Measurements from ENCODE around the gene NRCAM.

NRCAM gene

DNA sequence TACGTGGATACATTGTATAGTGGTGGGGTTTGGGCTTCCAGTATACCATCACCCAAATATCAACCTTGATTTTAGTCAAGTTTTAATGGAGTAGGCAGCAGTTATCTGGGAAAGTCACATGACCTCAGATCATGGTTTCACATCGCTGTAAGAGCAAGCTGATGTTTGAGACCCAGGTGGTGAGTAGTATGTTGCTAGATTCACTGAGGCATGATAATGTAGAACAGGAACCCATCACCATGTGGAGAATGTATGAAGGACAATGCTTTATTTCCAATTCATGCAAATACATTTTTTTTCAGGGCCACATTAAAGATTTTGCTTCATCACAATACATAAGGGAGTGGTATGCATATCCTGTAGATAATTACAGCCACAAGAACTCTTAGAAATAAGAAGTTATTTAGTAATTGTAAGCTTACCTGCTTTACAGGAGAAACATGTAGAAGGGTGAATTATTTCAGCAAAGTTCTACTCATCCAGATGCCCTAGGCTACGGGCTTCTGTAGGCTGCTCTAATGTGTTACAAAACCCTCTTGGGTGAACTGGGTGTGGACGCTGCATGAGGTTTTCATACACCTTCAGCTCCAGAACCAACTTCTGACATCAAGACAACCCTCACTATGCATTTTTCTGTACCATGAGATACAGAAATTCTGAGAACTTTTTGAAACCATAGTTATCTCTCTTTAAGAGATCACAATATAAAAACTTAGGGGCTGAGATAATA, 298.5 kb downstream of the NRCAM start:
- no peak for DNase-seq (ENCODE audit: low read depth, low spot score)

DNA sequence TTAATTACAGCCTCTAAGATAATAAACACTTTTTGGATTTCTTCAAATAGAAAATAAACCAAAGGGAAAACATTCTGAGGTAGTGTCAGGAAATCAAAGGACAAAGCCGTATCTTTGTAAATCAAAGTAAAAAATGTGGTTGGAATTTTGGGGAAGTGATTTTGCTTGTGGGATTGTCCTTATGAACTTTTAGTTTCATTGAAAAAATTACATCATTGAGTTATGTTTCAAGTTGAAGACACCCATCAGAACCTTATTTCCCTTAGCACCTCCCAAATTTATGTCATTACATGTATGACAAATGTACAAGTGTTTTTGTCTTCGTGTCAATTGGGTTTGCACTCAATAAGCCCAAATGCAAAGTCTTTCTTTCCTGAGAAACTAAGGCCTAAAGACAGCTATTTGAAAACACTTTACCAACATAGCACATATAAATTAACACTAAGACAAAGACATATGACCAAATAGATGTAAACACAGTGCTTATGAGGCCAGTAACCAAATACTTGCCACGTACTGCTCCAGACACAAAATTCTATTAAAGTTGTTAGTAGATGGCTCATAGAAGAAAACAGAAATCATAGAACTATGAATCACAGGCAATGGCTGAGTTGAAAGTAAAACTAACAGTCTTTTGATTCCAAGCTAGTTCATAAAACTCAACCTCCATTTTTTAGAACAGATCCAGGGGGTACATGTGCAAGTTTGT, 299.2 kb downstream of the NRCAM start:
- DNase-seq (ENCODE audit: low read depth, low spot score): no peak

- DNase-seq (ENCODE audit: low read depth, low spot score): no peak
These were observed 304.0 kb downstream of the NRCAM start for GRCh38 chr7:108152198-108152597.

DNA sequence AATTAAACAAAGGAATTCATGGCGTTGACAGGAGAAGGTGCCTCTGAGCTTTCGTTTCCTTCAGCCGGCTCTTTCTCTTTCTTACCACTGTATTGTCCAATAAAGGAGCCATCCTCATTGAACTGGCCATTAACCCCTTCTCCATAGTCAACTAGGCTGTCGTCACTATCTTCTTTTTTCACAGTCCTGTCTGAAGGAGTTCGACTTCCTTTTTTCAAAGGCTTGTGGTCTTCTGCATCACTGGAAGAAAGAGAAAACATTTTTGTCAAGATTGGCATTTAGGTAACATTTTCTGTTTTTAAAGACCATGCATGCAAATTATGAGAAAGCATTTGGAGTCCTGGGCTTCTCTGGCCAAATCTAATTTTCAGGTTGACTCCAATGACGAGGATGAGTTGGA, 306.3 kb downstream of the NRCAM start:
- no peak for DNase-seq (ENCODE audit: low read depth, low spot score)

DNA sequence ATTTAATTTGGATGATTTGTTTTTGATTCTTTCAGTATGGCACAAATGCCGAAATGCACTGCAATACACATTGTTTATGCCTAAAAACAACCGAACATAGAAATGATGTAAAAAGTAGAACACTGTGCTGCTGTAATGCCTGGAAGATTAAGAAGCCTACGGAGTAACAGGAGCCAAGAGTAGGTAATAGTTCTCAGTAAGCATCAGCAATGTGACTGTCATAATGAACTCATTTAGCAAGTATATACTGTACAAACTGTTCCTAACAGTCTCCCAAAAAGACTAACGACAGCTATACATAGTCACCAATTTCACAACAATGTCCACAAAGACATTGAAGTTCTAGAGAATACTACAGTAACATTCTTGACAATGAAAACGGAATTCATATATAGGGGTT, 307.1 kb downstream of the NRCAM start:
- DNase-seq (ENCODE audit: low read depth, low spot score): no peak

- no peak for DNase-seq (ENCODE audit: low read depth, low spot score)
These were observed 309.1 kb downstream of the NRCAM start for GRCh38 chr7:108147031-108147563.

DNA sequence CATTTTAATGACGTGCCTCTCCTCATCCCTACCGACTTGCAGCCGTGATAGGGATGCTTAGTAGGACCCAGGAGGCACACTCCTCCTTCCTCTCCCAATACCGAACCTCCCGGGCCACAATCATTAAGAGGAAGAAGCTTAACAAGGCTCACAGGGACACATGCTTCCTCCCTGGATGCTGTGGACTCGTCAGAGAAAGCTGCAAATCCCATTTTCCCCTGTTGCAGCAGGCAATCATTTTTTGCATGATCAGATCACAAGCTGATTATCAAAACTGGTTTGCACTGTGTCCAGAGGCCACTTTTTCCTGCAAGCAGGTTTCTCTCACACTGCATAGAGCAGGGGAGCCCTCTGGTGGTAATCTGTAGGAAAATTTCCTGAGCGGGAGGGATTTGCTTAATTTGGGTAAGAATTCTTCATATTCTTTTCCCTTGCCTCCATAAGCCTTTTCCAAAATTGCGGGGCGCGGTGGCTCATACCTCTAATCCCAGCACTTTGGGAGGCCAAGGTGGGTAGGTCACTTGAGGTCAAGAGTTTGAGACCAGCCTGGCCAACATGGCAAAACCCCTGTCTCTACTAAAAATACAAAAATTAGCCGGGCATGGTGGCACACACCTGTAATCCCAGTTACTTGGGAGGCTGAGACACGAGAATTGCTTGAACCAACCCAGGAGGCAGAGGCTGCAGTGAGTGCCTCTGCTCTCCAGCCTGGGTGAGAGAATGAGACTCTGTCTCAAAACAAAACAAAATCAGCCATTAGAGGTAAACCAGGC, 310.0 kb downstream of the NRCAM start:
- peak; percentile 87 for DNase-seq (ENCODE audit: low read depth, low spot score)

GRCh38 chr7:108145401-108145800, 310.8 kb downstream of the NRCAM start:
- no peak for DNase-seq (ENCODE audit: low read depth, low spot score)

DNA sequence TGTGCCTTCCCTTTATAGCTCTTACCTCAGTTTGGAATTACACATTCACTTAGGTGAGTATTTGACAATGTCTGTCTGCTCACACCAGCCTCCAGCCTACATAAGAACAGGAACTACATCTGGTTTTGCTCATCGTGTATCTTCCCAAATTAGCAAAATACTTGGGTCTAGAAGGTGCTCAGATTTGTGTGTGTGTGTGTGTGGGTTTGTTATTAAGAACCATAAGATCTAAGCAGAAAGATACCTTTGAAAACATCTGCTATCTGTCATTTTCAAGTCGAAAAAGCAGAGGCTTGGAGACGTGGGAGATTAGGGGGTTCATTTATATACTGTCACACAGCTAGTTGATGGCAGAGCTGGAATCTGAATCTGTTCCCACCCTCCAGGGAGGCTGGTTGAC, 311.3 kb downstream of the NRCAM start:
- no peak for DNase-seq (ENCODE audit: low read depth, low spot score)

- no peak for DNase-seq (ENCODE audit: low read depth, low spot score)
These were observed 312.4 kb downstream of the NRCAM start for GRCh38 chr7:108143658-108144420.

GRCh38 chr7:108142675-108143259, 313.5 kb downstream of the NRCAM start:
- no peak for DNase-seq (ENCODE audit: low read depth, low spot score)

DNA sequence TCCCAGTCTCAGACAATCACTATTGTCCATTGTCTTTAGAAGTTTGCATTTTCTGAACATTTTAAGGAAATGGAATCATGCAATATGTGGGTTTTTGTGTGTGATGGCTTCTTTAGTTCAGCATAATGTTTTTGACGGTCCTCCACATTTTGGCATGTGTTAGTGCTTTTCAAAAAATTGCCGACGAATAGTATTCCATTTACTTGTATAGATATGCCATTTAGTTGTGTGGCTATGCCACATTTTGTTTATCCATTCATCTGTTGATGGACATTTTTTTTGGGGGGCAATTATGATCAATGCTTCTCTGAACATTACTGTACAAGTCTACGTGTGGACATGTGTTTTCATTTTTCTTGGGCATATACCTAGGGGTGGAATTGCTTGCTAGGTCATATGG, 314.1 kb downstream of the NRCAM start:
- DNase-seq (ENCODE audit: low read depth, low spot score): no peak

GRCh38 chr7:108140671-108141070, 315.6 kb downstream of the NRCAM start:
- DNase-seq (ENCODE audit: low read depth, low spot score): no peak

GRCh38 chr7:108138911-108139310, 317.3 kb downstream of the NRCAM start:
- peak; percentile 46 for DNase-seq (ENCODE audit: low read depth, low spot score)

DNA sequence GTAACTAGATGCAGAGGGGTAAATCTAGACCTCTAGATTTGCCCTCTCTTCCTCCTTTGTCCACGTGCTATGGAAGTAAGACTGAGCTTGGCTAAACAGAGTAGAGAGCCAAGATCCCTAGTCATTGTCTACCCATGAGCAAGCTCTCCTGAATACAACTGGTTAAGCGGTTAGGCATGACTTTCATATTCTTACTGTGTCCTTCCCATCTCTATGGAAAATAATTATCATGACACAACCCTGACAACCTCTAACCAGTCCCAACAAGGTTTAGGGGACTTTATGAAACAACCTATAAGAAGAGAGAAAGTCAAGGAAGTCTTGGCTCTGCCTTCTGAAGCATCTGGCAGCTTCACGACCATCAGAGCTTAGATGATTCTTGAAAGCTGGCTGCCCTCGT, 318.2 kb downstream of the NRCAM start:
- no peak for DNase-seq (ENCODE audit: low read depth, low spot score)

DNA sequence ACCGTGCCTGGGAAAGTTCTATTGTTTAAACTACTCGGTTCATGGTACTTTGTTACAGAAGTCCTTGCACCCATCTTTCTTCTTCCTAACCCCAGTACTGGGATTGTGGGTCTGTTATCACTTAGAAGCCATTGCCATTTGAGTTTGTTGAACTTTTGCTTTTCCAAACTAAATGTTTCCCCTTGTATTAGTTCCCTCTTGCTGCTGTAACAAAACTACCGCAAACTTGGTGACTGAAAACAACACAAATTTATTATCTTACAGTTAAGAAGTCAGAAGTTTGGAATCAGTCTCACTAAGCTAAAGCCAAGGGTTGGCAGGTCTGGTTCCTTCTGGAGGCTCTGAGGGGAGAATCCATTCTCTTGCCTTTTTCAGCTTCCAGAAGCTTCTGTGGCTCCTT, 319.2 kb downstream of the NRCAM start:
- no peak for DNase-seq (ENCODE audit: low read depth, low spot score)

- DNase-seq (ENCODE audit: low read depth, low spot score): no peak
These were observed 320.0 kb downstream of the NRCAM start for GRCh38 chr7:108136191-108136688.

GRCh38 chr7:108135446-108136190, 320.6 kb downstream of the NRCAM start:
- no peak for DNase-seq (ENCODE audit: low read depth, low spot score)

DNA sequence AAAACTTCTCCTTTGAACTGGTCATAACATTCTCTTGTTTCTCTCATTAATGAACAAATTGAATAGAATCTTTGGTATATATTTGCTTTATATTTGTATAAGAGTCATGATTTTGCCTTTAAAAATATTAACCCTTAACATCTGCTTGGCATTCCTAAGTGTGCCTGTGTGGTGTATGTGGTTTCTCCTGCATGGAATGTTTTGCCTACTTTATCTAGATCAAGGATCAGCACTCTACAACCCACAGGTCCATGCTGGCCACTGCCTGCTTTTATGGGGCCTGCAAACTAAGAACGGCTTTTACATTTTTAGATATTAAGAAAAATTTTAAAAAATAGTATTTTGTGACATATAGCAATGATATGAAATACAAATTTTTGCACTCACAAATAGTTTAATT, 321.8 kb downstream of the NRCAM start:
- peak; percentile 51 for DNase-seq (ENCODE audit: low read depth, low spot score)

DNA sequence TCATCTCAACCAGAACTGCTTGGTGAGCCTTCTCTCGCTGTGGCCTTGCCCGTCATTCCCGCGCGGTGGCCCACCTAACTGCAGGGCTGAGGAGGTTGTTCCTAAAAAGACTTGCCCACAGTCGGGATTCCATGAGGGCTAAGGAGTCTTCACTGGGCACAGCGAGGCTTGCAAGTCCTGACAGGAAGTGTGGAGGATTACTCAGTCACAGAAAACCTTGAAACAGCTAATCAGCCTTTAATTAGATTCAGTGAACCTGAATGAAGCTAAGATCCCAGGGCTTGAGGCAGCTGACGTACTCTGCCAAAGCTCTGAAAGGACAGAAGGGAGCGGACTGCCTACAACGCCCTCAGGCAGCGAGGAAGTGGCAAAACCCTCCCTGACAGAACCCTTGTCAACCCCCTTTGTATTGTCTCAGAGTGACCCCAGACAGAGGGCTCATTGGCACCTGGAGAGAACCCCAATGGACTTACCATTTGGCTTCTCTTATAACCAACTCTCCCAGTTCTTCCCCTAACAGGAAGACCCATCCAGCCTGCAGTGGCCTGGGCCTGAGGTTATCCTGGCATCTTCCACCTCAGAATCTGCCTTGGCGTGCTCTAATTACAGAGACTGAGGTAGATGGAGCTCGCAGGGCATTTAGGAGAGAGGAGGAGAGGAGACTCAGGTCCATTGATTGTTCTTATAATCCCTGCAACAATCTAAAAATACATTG, 323.5 kb downstream of the NRCAM start:
- DNase-seq (ENCODE audit: low read depth, low spot score): peak; percentile 70
